Testis (tissue), 3 donors: ENCODE data around the gene LHX2. TPM values are rescaled to one million over a fixed set of nuclear protein-coding genes. Genes with fewer than 3 reads are reported as not detected.

Experiments used
- DNase-seq: peaks from one replicate; pipeline ENCODE4 v3.0.0-alpha.2; 2019
- H3K27ac ChIP-seq, 2 donors: fragments of 200-600 bp; sonication (generic); one replicate each; pipeline ENCODE4 v1.5.1; 2019
- H3K27me3 ChIP-seq: fragments of 200-600 bp; sonication (generic); one replicate; pipeline ENCODE4 v1.5.1; 2019
- H3K36me3 ChIP-seq: fragments of 200-600 bp; sonication (generic); one replicate; pipeline ENCODE4 v1.5.1; 2017; ENCODE audit warnings: low read depth; ENCODE audit errors: missing control alignments
- H3K4me1 ChIP-seq: fragments of 200-600 bp; sonication (generic); one replicate; pipeline ENCODE4 v1.5.1; 2019
- H3K4me3 ChIP-seq, 2 donors: fragments of 200-600 bp; sonication (generic); one replicate each; pipeline ENCODE4 v1.5.1; 2017 to 2019
- H3K9me3 ChIP-seq: fragments of 200-600 bp; sonication (generic); one replicate; pipeline ENCODE4 v1.5.1; 2017
- POLR2A ChIP-seq: fragments of 450-650 bp; IDR thresholded peaks from one replicate; pipeline ENCODE4 v1.6.1; 2017; ENCODE audit warnings: antibody characterized with exemption, mild to moderate bottlenecking, moderate library complexity
- WGBS, 2 donors: methylation state at CpG; one replicate each; pipeline ENCODE4 v1.1.5; 2018; 5-methylcytosine and 5-hydroxymethylcytosine counted together
- intact Hi-C: fragments of 100-400 bp; cut with DNase I; formaldehyde crosslinking; loops from one replicate; pipeline ENCODE4 v1.15.1; 2023; ENCODE audit warnings: low total_unique reads
- polyA plus RNA-seq: library from polyadenylated mRNA; stranded (reverse); fragments of 350-450 nt; fragmentation: Illumina TruSeq; extraction: RNeasy Lipid Tissue Mini Kit (QIAGEN cat#74804); gene quantifications from one replicate; pipeline ENCODE4 v1.2.3, GENCODE V29; 2014; ENCODE audit warnings: low read depth, low replicate concordance; ENCODE audit not compliant: insufficient read depth
- total RNA-seq, 2 donors: library from RNA; depleted of rRNA; stranded (reverse); fragments of >200 nt; gene quantifications; one replicate each; pipeline ENCODE4 v1.2.3, GENCODE V29; 2016
- TF ChIP-seq, protein P1 (sequence below), 3 experiments: fragments of 450-650 bp in 2 of 3; fragments of 200-600 bp in 1 of 3; sonication (generic) in 1 of 3; IDR thresholded peaks; one replicate each; pipeline ENCODE4 v1.5.1; 2016 to 2019; ENCODE audit warnings: antibody characterized with exemption in 3 of 3, mild to moderate bottlenecking in 2 of 3, moderate library complexity in 1 of 3

LHX2 gene
- total and polyA plus RNA-seq, 3 donors from 2014 or later: 2.0 to 5.1 (median 3.4) TPM

DNA sequence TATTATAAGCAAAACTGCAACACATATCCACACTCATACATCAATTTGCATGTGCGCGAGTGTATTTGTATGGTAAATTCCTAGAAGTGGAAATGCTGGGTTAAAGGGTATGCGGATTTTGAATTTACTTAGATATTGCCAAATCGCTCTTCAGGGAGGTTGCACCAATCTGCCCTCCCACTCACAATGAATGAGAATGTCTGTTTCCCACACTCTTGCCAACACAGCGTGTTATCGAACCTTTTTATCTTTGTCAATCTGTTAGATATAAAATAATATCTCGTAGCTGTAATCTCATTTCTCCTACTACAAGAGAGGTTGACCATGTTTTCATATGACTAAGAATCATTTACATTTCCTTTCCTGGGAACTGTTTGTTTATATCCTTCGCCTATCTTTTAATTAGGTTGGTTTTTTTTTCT, 35.7 kb downstream of the LHX2 start:
- Histone ChIP-seq H3K9me3 (no peaks in the 10 kb centered on the region), H3K27ac (no peak overlapping the region), H3K4me1 (no peaks in the 10 kb centered on the region), H3K4me3 (no peak overlapping the region), H3K27me3 (no peaks in the 10 kb centered on the region), H3K36me3 (no peaks in the 10 kb centered on the region)
- WGBS, 2 donors: 78 to 81% methylated on average over 8 of the region's 8 CpGs
- DNase-seq: no peak
- intact Hi-C loops: no loop called here
- TF ChIP-seq, protein P1, sequence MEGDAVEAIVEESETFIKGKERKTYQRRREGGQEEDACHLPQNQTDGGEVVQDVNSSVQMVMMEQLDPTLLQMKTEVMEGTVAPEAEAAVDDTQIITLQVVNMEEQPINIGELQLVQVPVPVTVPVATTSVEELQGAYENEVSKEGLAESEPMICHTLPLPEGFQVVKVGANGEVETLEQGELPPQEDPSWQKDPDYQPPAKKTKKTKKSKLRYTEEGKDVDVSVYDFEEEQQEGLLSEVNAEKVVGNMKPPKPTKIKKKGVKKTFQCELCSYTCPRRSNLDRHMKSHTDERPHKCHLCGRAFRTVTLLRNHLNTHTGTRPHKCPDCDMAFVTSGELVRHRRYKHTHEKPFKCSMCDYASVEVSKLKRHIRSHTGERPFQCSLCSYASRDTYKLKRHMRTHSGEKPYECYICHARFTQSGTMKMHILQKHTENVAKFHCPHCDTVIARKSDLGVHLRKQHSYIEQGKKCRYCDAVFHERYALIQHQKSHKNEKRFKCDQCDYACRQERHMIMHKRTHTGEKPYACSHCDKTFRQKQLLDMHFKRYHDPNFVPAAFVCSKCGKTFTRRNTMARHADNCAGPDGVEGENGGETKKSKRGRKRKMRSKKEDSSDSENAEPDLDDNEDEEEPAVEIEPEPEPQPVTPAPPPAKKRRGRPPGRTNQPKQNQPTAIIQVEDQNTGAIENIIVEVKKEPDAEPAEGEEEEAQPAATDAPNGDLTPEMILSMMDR (IDR thresholded peaks at IDR 0.05): no peak
- TF ChIP-seq POLR2A: no peak

DNA sequence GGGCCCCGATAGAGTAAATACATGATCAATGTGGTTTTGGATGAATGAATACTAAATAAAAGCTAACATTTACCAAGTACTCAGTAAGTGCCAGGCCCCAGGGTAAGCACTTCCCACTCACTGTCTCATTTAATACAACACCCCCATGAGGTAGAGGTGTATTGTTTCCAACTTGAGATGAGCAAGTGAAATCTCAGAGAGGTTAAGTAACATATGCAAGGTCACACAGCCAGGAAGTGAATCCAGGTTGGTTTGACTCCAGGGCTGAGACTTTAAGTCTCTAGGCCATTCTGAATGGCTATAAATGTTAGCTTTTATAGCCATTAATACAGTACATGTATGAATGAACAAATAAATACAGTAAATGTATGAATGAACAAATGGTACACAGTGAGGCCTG, 39.4 kb downstream of the LHX2 start:
- no peaks in the 10 kb centered on the region for H3K36me3 ChIP-seq
- H3K4me1 ChIP-seq: no peaks in the 10 kb centered on the region
- no peak overlapping the region for H3K27ac ChIP-seq
- no peak for DNase-seq
- TF ChIP-seq, protein P1 (IDR thresholded peaks at IDR 0.05): no peak
- TF ChIP-seq POLR2A: no peak
- intact Hi-C loops: no loop called here
- H3K27me3 ChIP-seq: no peaks in the 10 kb centered on the region
- WGBS, 2 donors: 55 to 88% methylated on average over 1 of the region's 1 CpG
- H3K4me3 ChIP-seq: no peak overlapping the region
- H3K9me3 ChIP-seq: no peaks in the 10 kb centered on the region

- no peaks in the 10 kb centered on the region for H3K36me3 ChIP-seq
- H3K4me1 ChIP-seq: no peaks in the 10 kb centered on the region
- intact Hi-C loops: no loop called here
- H3K27me3 ChIP-seq: no peaks in the 10 kb centered on the region
- H3K4me3 ChIP-seq: no peak overlapping the region
- no peaks in the 10 kb centered on the region for H3K9me3 ChIP-seq
- H3K27ac ChIP-seq: no peak overlapping the region
- no peak for DNase-seq
- 92 to 100% methylated on average over 5 of the region's 5 CpGs for WGBS, 2 donors
- no peak for TF ChIP-seq POLR2A
- TF ChIP-seq, protein P1 (IDR thresholded peaks at IDR 0.05): no peak
Observed at GRCh38 chr9:124052401-124052800, 40.8 kb downstream of the LHX2 start.

GRCh38 chr9:124054582-124055227, 43.1 kb downstream of the LHX2 start:
- Histone ChIP-seq H3K4me3 (no peak overlapping the region), H3K27me3 (no peaks in the 10 kb centered on the region), H3K27ac (no peak overlapping the region), H3K36me3 (no peaks in the 10 kb centered on the region), H3K4me1 (no peaks in the 10 kb centered on the region), H3K9me3 (no peaks in the 10 kb centered on the region)
- TF ChIP-seq, protein P1 (IDR thresholded peaks at IDR 0.05): no peak
- no peak for TF ChIP-seq POLR2A
- intact Hi-C loops: no loop called here
- no peak for DNase-seq
- WGBS, 2 donors: 72 to 82% methylated on average over 7 of the region's 7 CpGs
